Ovary (tissue), 3 donors: ENCODE data around the gene KIF18A.

Experiments
- CTCF ChIP-seq, 3 donors: fragments of 450-650 bp in 2 of 3; fragments of 200-600 bp in 1 of 3; IDR thresholded peaks; one replicate each; pipeline versions ENCODE4 v1.5.1 to v1.8.0; 2016 to 2022; ENCODE audit warnings: antibody characterized with exemption in 3 of 3, mild to moderate bottlenecking in 1 of 3
- EP300 ChIP-seq: sonication (generic); formaldehyde crosslinking; IDR thresholded peaks from one replicate; pipeline ENCODE4 v1.6.1; 2017; ENCODE audit warnings: antibody characterized with exemption
- POLR2A ChIP-seq: fragments of 450-650 bp; IDR thresholded peaks from one replicate; pipeline ENCODE4 v1.6.1; 2017; ENCODE audit warnings: antibody characterized with exemption, mild to moderate bottlenecking, moderate library complexity
- donor health status: DM: no; HTN: no; CAD: no.

GRCh38 chr11:28132548-28132947, 24.6 kb upstream of the KIF18A start:
- TF ChIP-seq POLR2A: no peak
- no peak for TF ChIP-seq CTCF (IDR thresholded peaks at IDR 0.05)
- no peak for TF ChIP-seq EP300
